HG02798 (cell line): ENCODE data around the gene CSMD2.

Source experiments
- ATAC-seq: cut with Tn5 transposase; IDR thresholded peaks from one replicate; pipeline ENCODE4 v1.9.1; 2021; ENCODE audit warnings: mild to moderate bottlenecking; ENCODE audit not compliant: unreplicated experiment, poor library complexity

CSMD2 gene

DNA sequence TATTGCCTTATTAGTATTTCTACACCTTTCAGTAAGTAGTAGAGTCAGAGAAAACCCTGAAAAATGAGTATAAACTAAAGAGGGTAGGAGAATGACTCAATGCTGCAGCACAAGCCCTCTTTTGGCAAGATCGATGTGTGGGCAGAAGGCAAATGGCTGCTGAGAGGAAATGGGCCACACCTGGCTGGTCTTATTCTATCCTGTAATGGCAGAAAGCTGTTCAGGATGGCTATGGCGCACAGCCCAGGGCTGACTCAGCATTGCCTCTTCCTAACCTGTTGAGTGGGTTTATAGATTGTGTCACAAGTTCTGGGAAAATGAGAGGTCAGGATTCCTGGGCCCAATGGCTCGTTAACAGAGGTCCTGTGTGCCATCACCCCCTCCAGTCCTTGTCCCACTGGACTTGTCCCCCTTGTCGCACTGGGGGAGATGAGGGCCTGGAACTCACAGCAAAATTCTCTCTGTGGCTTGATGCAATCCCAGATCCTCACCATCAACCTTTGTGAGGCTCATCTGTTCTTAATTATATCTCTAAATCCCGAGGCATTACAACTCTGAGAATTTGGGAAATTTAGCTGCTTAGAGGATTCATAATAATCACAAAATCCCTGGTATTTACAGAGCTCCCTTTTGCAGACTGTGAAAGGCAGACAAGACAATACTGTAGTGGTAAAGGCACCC is 287.9 kb downstream of the CSMD2 start:
- ATAC-seq: no peak

DNA sequence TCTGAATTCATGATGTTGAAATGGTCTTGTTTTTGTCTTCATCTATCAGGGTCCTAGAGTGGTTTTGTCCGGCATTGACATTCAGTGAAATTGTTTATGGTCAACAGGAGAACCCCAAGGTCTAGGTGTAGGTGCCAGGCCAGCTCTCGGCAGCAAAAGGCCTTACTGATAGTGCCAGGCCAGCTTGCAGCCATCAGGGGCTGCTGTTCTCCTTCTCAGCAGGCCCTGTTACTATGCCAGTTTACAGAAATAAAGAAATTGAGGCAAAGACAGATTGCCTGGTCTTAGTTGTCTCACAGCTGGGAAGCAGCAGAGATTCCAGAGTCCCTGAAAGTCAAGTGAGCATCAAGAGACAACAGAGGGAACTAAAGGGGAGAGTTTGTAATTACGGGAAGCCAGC is 289.2 kb downstream of the CSMD2 start:
- ATAC-seq: no peak

DNA sequence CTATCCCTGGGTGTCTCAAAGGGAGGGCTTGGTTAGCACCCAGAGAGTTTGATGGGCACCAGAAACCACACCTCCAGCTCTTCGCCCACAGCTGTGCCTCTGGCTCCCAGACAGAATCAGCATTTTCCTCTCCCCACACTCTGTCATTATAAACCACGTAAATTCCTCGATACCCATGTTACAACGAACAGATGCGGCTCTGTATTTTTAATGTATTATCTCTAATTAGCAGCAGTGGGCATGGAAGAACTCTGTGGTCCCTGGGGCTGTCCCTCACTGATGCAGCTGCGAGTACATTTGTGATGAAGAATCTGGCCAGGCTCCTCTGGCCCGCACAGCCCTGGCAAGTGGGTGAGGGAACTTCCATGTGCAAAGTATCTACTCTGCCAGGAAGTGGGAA is 290.4 kb downstream of the CSMD2 start:
- ATAC-seq: no peak

DNA sequence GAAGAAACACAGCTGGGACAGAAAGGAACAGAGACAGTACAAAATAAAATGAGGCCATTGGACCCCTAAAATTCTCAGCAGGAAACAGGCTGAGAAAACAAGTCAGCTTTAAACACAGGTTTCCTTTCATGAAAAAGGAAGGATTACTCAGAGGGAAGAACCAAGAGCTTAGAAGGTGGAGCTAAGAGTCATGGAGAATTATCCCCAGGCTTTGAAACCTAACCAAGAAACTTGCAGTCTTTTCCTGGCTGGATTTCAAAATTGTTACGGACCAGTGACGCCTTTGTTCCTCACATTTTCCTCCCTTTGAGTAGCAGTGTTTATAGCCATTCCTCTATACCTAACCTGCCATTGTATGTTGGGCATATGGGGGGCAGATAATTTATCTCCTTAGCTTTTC is 292.3 kb downstream of the CSMD2 start:
- no peak for ATAC-seq

DNA sequence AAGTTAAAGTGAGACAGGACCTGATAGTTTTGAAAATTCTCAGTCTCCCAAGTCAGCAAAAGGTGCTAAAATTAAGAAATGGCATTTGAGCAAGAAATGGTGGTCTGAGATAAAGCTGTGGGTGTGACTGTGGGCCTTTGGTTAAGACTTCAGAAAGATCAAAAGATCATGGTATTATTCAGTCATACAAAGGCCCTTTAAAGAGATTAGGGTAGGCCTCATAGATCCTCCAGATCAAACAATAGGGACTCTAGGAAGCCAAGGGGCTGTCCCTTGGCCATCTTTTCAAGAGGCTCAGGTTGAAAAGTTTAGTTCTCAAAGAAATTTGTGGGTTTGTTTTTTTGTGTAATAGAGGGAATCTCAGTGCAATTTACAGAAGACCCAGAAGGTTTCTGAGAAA is 292.8 kb downstream of the CSMD2 start:
- ATAC-seq: no peak

DNA sequence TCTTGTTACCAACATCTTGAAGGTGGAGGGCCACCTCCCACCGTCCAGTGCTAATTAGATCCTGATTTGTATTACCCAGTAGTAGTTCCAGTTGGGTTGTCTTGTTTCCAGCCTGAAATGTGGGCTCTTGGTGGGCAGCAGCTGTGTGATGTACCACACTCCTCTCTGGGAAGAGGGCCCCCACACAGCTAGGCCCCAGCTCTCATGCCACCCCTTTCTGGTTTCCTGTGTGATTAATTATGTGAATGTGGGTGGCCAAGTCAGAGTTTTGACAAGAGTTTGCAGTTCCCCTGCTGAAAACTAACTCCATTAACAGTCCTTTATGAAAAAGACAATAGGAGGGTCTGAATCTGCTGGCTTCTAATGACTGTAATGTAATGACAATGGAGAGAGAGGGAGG is 297.3 kb downstream of the CSMD2 start:
- no peak for ATAC-seq

DNA sequence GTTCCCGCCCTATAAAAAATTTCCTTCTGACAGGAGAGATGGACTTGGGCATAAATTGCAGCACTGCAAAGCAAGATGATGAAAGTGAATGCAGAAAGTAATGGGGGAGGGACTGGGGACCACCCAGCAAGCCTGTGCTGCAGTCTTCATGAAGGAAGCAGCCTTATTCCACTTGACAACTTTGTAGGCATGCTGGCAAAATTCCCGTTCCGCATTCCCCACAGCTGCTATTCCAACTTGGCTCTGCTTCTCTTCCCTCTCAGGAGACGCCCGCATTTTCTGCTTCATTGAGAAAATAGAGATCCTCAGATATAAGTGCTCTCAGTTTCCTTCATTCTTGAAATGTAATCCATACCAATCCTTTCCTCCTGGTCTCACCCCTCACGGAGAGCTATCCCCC is 298.7 kb downstream of the CSMD2 start:
- ATAC-seq: no peak

GRCh38 chr1:33864460-33865389 is 300.3 kb downstream of the CSMD2 start:
- no peak for ATAC-seq

GRCh38 chr1:33863779-33864178 is 301.3 kb downstream of the CSMD2 start, which contains the start of gene HMGB4:
Gene HMGB4 (plus strand): TSS chr1:33864079. CDS start chr1:33864192, 113 bp downstream.
- ATAC-seq: no peak

DNA sequence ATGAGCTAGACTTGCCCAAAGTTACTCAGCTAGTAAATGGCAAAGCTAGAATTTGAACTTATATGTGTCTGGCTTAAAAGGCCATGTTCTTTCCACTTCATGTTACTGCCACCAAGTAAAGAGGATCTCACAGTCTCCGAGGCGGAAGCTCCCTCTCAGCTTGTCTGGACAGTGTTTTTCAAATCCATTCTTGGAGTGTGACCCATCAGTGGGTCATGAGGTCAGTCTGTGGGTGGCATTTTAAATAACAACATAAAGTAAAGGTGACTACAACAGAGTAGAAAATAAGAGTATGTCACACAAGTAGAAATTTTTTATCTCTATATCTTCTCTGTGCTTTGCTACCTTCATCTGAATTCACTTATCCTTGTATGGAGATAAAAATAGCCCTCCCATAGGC is 304.4 kb downstream of the CSMD2 start:
- ATAC-seq: no peak

GRCh38 chr1:33854091-33854490 is 310.9 kb downstream of the CSMD2 start:
- ATAC-seq: no peak

DNA sequence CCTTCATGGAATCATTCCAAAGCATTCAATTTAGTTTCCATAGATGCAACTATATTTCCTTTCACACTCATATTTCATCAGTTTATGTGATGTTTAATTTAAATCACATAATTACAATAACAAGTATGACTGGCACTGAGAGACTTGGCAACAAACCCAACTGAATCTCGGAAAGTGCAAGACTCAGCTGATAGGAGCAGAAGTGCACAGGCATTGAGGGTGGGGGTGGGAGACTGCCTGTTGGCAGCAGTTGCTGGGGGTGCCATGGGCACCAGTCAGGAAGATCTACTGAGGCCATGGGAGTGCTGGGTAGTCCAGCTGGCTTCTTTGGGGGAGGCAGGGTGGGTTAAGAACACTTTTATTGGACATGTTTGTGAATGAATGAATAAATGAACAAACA is 311.6 kb downstream of the CSMD2 start:
- ATAC-seq: no peak

- ATAC-seq: no peak
Measured at GRCh38 chr1:33852711-33853110, 312.3 kb downstream of the CSMD2 start.

DNA sequence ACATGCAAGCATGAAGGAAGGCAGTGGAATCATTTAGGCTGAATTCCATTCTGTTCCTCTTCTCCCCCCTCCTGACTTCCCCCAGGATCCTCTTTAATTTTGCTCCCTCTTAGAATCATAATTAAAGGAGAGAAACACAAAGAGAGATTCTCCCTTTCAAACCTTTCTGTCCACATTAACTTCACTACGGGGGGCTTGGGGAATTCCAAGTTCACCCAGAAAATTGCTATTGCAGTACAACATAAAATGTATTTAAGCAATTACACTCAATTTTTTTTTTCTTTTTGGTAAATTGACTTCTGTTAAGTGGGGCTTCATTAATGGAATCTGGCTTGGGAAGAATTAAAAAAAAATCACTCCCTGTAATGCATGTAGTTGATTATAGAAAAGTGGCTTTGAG is 314.5 kb downstream of the CSMD2 start:
- ATAC-seq: no peak

- no peak for ATAC-seq
Measured at GRCh38 chr1:33849211-33849610, 315.8 kb downstream of the CSMD2 start.

DNA sequence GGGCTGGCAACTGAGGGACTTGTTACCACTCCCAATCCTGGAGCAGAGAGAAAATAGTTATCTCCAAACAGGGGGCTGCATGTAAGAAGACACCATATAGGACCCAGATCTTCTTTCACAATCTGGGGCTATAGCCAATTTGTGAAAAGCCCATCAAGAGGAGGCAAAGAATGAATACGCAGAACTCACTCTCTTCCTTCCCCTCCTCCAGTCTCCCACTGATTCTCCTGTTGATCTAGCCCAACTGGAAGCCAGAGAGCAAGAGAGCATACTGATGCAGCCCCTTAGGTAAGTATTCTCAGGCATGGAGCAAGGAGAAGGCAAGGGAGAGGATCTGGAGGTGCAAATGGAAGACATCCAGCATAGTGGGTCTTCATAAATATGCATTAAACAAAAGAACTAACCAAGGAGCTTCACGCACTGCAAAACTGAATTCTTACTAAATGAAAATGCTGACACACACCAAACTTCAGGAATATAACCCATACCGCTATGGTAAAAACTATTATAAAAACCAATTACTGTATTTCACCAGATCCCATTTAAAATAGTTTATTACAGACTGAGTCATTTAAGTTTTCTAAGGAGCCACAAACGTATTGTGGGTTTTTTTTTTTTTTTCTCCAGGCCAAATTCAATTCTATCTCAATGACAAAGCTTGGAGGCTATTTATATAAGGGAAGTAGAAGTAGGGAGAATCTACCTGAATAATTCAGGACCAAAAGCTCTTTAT is 316.7 kb downstream of the CSMD2 start:
- ATAC-seq: no peak

DNA sequence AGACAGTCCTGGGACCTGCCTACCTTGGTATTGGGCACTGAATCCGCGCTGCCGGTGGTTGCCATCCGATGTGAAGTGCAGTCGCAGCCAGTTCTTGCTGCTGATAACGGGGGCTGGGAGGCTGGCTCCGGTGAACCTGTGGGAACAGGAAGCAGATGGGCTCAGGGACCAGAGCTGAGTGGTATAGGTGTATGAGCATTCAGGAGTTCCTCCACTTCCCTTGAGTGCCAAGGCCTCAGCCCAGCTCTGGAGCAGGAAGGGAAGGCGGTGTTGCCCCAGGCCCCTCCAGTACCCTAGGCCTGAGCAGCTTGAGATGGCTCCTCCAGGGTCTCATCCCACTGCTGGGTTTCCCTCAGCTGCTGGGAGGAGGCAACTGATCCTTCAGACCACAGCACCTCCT is 318.2 kb downstream of the CSMD2 start:
- ATAC-seq: no peak

DNA sequence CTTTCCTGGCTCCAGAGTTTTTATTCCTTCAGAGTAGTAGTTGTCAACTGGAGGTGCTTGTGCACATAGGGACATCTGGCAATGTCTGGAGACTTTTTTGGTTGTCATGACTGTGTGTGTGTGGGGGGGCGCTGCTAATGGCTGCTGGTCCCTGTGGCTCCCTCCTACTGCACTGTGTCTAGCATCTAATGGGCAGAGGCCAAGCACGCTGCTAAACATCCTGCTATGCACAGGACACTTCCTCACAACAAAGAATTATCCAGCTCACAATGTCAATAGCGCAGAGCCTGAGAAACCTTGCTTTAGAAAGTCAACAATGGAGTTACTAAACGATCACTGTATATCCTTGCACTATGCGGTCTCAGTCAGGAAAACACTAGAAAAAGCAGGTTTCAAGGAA is 320.9 kb downstream of the CSMD2 start:
- ATAC-seq: no peak

- no peak for ATAC-seq
Measured at GRCh38 chr1:33842348-33842747, 322.7 kb downstream of the CSMD2 start.

GRCh38 chr1:33841494-33841893 is 323.5 kb downstream of the CSMD2 start:
- no peak for ATAC-seq

- ATAC-seq: no peak
Measured at GRCh38 chr1:33837635-33838034, 327.4 kb downstream of the CSMD2 start.
